Mesodermal cell (in vitro differentiated cells): Measurements from ENCODE around the gene FOXP2.
"Not testable (repeated sequence)": the region's sequence is repeated elsewhere in the genome, so short reads cannot be mapped to it uniquely, and the experiment has no call there.

Experiments used
- H3K27ac ChIP-seq: 2 replicates; pipeline ENCODE4 v1.7.0; 2013; ENCODE audit warnings: mild to moderate bottlenecking, low read depth, low read length, moderate library complexity; ENCODE audit not compliant: severe bottlenecking
- H3K36me3 ChIP-seq: 2 replicates; pipeline ENCODE4 v1.7.1; 2013; ENCODE audit warnings: mild to moderate bottlenecking, low read length, moderate library complexity; ENCODE audit not compliant: control insufficient read depth, insufficient read depth
- H3K4me1 ChIP-seq: one replicate; pipeline ENCODE4 v1.7.1; 2013; ENCODE audit warnings: mild to moderate bottlenecking, low read length; ENCODE audit not compliant: insufficient read depth, control insufficient read depth, poor library complexity, severe bottlenecking
- H3K4me3 ChIP-seq: 2 replicates; pipeline ENCODE4 v1.7.0; 2013; ENCODE audit warnings: low read length, control low read depth, mild to moderate bottlenecking; ENCODE audit not compliant: insufficient read depth, poor library complexity, severe bottlenecking; ENCODE audit errors: extremely low read depth
- H3K9me3 ChIP-seq: 2 replicates; pipeline ENCODE4 v1.7.1; 2013; ENCODE audit warnings: mild to moderate bottlenecking, low read length, moderate library complexity; ENCODE audit not compliant: control insufficient read depth
- WGBS, 2 experiments: methylation state at CpG; one replicate each; pipeline ENCODE4 v1.1.5; 2013; ENCODE audit warnings: missing lambda C conversion rate in 2 of 2; ENCODE audit not compliant: insufficient coverage in 2 of 2; 5-methylcytosine and 5-hydroxymethylcytosine counted together

Gene FOXP2

DNA sequence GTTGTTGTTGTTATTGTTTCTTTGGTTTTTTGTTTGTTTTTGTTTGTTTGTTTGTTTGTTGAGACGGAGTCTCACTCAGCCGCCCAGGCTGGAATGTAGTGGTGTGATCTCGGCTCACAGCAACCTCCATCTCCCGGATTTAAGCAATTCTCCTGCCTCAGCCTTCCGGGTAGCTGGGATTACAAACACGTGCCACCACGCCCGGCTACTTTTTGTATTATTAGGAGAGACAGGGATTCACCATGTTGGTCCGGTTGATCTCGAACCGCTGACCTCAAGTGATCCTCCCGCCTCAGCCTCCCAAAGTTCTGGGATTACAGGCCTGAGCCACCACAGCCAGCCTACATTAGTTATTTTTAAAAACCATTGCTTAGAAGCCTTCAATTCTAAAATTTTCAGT lies 45.0 kb downstream of the FOXP2 start:
- Histone ChIP-seq H3K27ac (no peak overlapping the region), H3K4me3 (no peak overlapping the region), H3K9me3 (no peaks in the 10 kb centered on the region), H3K36me3 (no peaks in the 10 kb centered on the region), H3K4me1 (no peaks in the 10 kb centered on the region)
- 88 to 95% methylated on average over 5 to 8 of the region's 12 CpGs for WGBS, 2 experiments

DNA sequence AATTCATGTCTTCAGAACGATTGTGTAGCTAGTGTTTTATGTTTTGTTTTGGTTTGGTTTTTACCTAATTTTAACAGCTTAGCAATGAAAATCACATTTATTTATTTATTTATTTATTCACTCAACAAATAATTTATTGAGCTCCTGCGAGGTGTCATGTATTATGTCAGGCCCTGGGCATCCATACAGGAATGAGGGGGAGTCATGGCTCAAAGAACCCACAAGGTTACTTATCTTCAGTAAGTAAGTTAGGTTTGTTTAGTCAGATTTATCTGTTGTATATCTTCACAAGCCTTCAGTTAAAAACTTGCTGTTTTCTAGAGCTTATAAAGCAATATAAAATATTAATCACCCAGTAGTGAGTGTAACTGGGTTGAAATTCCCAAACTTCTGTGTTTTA lies 45.4 kb downstream of the FOXP2 start:
- Histone ChIP-seq H3K27ac (no peak overlapping the region), H3K9me3 (no peaks in the 10 kb centered on the region), H3K4me3 (no peak overlapping the region), H3K36me3 (no peaks in the 10 kb centered on the region), H3K4me1 (no peaks in the 10 kb centered on the region)
- WGBS, 2 experiments, result no CpG with 5 or more reads among the region's 2 CpGs

DNA sequence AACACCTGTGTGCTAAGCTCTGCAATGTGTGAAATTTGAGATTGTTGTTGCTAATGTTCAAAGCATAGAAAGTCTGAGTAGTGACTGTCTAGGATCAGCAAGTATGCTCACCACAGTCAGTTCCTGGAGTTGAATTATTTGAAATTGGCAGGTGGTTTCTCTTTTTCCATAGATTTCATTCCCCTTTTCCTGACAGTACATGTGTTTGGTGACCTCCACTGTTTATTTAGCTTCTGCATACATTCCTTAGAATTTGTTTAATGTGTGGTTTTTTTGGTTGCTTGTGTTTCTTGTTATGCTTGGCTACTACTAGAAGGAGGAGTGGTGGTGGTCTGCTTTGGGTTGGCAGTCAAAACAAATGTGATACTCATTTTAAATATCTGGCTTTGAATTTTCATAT lies 52.3 kb downstream of the FOXP2 start:
- Histone ChIP-seq H3K9me3 (no peaks in the 10 kb centered on the region), H3K36me3 (no peaks in the 10 kb centered on the region), H3K4me1 (no peaks in the 10 kb centered on the region), H3K4me3 (no peak overlapping the region), H3K27ac (no peak overlapping the region)

GRCh38 chr7:114468844-114469243 lies 54.2 kb downstream of the FOXP2 start:
- WGBS, 2 experiments, result 90 to 93% methylated on average over 2 of the region's 2 CpGs
- no peaks in the 10 kb centered on the region for H3K4me1 ChIP-seq

DNA sequence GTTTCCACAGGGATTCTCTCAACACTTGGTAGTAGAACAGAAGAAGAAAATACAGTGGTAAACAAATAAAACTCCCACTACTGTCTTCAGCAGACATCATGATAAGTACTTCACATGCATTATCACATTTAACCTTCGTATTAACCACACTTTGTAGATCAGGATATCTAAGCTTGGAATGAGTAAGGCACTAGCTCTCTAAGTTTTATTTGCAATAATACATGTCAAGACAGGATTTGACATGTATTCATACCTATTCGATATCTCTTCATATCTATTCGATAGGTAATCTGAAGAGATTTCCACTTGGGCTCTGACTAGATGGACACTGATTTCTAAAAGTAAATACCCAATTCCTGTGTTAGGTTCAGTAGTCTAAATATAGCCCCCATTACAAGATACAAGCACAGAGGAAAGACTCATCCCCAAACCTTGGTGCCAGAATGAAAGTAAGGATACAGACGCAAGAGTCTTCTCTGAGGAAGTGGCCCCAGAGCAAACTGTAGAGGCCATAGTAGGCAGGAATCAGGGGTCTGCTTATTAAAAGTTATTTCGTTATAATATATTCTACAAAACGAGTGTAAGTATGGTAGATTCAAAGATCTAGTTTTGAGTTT lies 58.4 kb downstream of the FOXP2 start:
- H3K36me3 ChIP-seq, result no peaks in the 10 kb centered on the region
- no peaks in the 10 kb centered on the region for H3K4me1 ChIP-seq
- WGBS, 2 experiments, result no CpG with 5 or more reads among the region's 6 CpGs
- no peaks in the 10 kb centered on the region for H3K9me3 ChIP-seq
- no peak overlapping the region for H3K27ac ChIP-seq
- no peak overlapping the region for H3K4me3 ChIP-seq

More at GRCh38 chr7:114468844-114469243, 54.2 kb downstream of the FOXP2 start:
- Histone ChIP-seq H3K27ac (no peak overlapping the region), H3K36me3 (no peaks in the 10 kb centered on the region), H3K4me3 (no peak overlapping the region), H3K9me3 (no peaks in the 10 kb centered on the region)

- no peak overlapping the region for H3K27ac ChIP-seq
- no peaks in the 10 kb centered on the region for H3K9me3 ChIP-seq
- no peaks in the 10 kb centered on the region for H3K36me3 ChIP-seq
- H3K4me3 ChIP-seq, result no peak overlapping the region
- H3K4me1 ChIP-seq, result no peaks in the 10 kb centered on the region
These were observed 63.8 kb downstream of the FOXP2 start for GRCh38 chr7:114478384-114478783.

DNA sequence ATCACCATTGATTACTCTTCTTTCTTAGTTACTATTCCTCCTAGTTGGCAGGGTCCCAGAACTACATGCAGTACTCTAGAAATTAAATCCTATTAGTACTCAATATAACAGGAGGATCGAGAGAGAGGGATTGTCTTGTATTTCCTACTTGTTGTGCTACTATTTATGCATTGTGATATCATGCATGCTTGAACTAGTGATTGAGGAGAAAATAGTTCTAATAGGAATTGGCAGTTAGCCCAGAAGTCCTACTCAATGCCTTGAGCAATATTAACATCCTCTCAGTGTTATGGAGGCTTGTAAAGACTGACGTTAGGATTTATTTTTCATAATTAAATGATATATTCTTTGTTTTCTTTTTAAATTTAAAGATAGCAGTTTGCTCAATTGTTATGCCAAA lies 67.4 kb downstream of the FOXP2 start:
- Histone ChIP-seq H3K4me1 (no peaks in the 10 kb centered on the region), H3K36me3 (no peaks in the 10 kb centered on the region), H3K9me3 (no peaks in the 10 kb centered on the region), H3K27ac (no peak overlapping the region), H3K4me3 (no peak overlapping the region)
- WGBS, 2 experiments, result no CpG with 5 or more reads among the region's 2 CpGs

GRCh38 chr7:114484226-114484625 lies 69.6 kb downstream of the FOXP2 start:
- no CpG with 5 or more reads among the region's 2 CpGs for WGBS, 2 experiments

GRCh38 chr7:114487174-114487573 lies 72.6 kb downstream of the FOXP2 start:
- H3K36me3 ChIP-seq, result no peaks in the 10 kb centered on the region
- no peaks in the 10 kb centered on the region for H3K4me1 ChIP-seq
- H3K27ac ChIP-seq, result no peak overlapping the region
- H3K4me3 ChIP-seq, result no peak overlapping the region
- whole genome bisulfite sequencing, 2 experiments, result 100% methylated on average over 1 of the region's 1 CpG
- H3K9me3 ChIP-seq, result peaks cover 6% of the 10 kb centered on the region

More at GRCh38 chr7:114484226-114484625, 69.6 kb downstream of the FOXP2 start:
- H3K36me3 ChIP-seq, result no peaks in the 10 kb centered on the region
- no peak overlapping the region for H3K27ac ChIP-seq
- H3K9me3 ChIP-seq, result peaks cover 6% of the 10 kb centered on the region
- H3K4me1 ChIP-seq, result no peaks in the 10 kb centered on the region
- H3K4me3 ChIP-seq, result no peak overlapping the region

DNA sequence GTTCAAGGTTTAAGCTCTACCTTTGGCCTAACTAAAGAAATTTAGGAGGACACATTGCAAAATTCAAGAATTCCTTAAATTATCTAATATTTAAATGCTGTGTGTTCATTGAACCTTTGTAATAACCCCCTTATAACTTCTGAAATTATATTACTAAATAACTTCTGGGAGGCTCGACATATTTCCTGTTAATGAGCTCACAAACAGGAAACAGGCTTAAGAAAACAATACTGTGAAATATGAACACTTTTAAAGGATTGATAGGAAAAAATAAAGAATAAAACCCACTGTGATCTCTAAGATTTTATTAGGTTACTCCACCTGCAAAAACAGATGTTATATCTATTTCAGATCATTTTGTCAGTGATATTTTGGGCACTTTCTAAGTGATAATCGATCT lies 74.1 kb downstream of the FOXP2 start:
- no CpG with 5 or more reads among the region's 2 CpGs for WGBS, 2 experiments
- no peaks in the 10 kb centered on the region for H3K4me1 ChIP-seq
- no peaks in the 10 kb centered on the region for H3K36me3 ChIP-seq

GRCh38 chr7:114497491-114497890 lies 82.9 kb downstream of the FOXP2 start:
- not testable (repeated sequence) for H3K36me3 ChIP-seq, H3K27ac ChIP-seq, H3K4me1 ChIP-seq, H3K9me3 ChIP-seq, H3K4me3 ChIP-seq
- WGBS, 2 experiments, result no CpG with 5 or more reads among the region's 1 CpG

More for the DNA sequence above, 74.1 kb downstream of the FOXP2 start:
- peaks cover 6% of the 10 kb centered on the region for H3K9me3 ChIP-seq
- H3K4me3 ChIP-seq, result no peak overlapping the region
- H3K27ac ChIP-seq, result no peak overlapping the region
